ENCODE measurements around the gene HS6ST3.

HS6ST3 gene

GRCh38 chr13:96671073-96671472 is 581.2 kb downstream of the HS6ST3 start:
- intact Hi-C loops (cut with DNase I), result no loop called here
- no peak for DNase-seq

GRCh38 chr13:96672016-96672415 is 582.1 kb downstream of the HS6ST3 start:
- intact Hi-C loops (cut with DNase I), result no loop called here
- DNase-seq, result no peak

- no peak for DNase-seq
- intact Hi-C loops (cut with DNase I), result no loop called here
Measured at GRCh38 chr13:96673825-96674224, 583.9 kb downstream of the HS6ST3 start.

- DNase-seq, result no peak
- intact Hi-C loops (cut with DNase I), result no loop called here
Measured at GRCh38 chr13:96677029-96677428, 587.1 kb downstream of the HS6ST3 start.

- DNase-seq, result no peak
- intact Hi-C loops (cut with DNase I), result no loop called here
Measured at GRCh38 chr13:96678801-96679200, 588.9 kb downstream of the HS6ST3 start.

GRCh38 chr13:96680898-96681297 is 591.0 kb downstream of the HS6ST3 start:
- intact Hi-C loops (cut with DNase I), result no loop called here
- DNase-seq, result no peak

GRCh38 chr13:96681766-96682165 is 591.9 kb downstream of the HS6ST3 start:
- DNase-seq, result no peak
- intact Hi-C loops (cut with DNase I), result no loop called here

- intact Hi-C loops (cut with DNase I), result no loop called here
- DNase-seq, result no peak
Measured at GRCh38 chr13:96684469-96684868, 594.6 kb downstream of the HS6ST3 start.

- DNase-seq, result no peak
- intact Hi-C loops (cut with DNase I), result no loop called here
Measured at GRCh38 chr13:96684907-96685306, 595.0 kb downstream of the HS6ST3 start.

GRCh38 chr13:96686286-96686685 is 596.4 kb downstream of the HS6ST3 start:
- intact Hi-C loops (cut with DNase I), result no loop called here
- DNase-seq, result no peak

- DNase-seq, result no peak
- intact Hi-C loops (cut with DNase I), result no loop called here
Measured at GRCh38 chr13:96687191-96687590, 597.3 kb downstream of the HS6ST3 start.

- DNase-seq, result no peak
- intact Hi-C loops (cut with DNase I), result no loop called here
Measured at GRCh38 chr13:96690998-96691397, 601.1 kb downstream of the HS6ST3 start.

GRCh38 chr13:96696389-96696900 is 606.5 kb downstream of the HS6ST3 start:
- intact Hi-C loops (cut with DNase I), result no loop called here
- DNase-seq, result no peak

- intact Hi-C loops (cut with DNase I), result no loop called here
- DNase-seq, result no peak
Measured at GRCh38 chr13:96700657-96701056, 610.8 kb downstream of the HS6ST3 start.

GRCh38 chr13:96707146-96707545 is 617.2 kb downstream of the HS6ST3 start:
- intact Hi-C loops (cut with DNase I), result no loop called here
- no peak for DNase-seq

- no peak for DNase-seq
- intact Hi-C loops (cut with DNase I), result no loop called here
Measured at GRCh38 chr13:96710166-96710862, 620.4 kb downstream of the HS6ST3 start.

- DNase-seq, result no peak
- intact Hi-C loops (cut with DNase I), result no loop called here
Measured at GRCh38 chr13:96720446-96720845, 630.5 kb downstream of the HS6ST3 start.

GRCh38 chr13:96726651-96727050 is 636.7 kb downstream of the HS6ST3 start:
- no peak for DNase-seq
- intact Hi-C loops (cut with DNase I), result no loop called here

GRCh38 chr13:96728463-96728862 is 638.6 kb downstream of the HS6ST3 start:
- intact Hi-C loops (cut with DNase I), result no loop called here
- DNase-seq, result no peak

- DNase-seq, result no peak
- intact Hi-C loops (cut with DNase I), result no loop called here
Measured at GRCh38 chr13:96730676-96731075, 640.8 kb downstream of the HS6ST3 start.

- no peak for DNase-seq
- intact Hi-C loops (cut with DNase I), result no loop called here
Measured at GRCh38 chr13:96734499-96734898, 644.6 kb downstream of the HS6ST3 start.

All from head of caudate nucleus (tissue), 42 donors.